C1 segment of cervical spinal cord (tissue), 14 donors: ENCODE measurements around the gene CAMK2G.

ENCODE experiments used
- DNase-seq, 14 donors: peaks; one replicate each; lab custom pipeline; 2025; lab: John Stamatoyannopoulos, UW

The CAMK2G gene

DNA sequence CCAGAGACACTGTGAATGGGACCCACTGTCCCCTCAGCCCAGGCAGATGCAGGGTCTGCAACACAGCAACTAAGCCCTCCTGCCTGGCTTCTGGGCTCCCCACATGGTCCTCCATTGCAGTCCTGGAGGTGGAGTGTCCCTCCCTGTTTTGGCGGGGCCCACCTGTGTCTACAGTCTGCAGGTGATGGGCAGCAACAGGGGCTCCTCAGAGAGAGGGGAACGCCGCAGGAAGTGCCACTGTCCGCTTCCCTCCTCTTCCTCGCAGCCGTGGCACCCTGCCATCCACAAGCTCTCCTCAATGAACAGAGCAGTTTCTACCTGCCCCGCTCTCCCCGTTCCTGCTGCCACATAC, 9.3 kb downstream of the CAMK2G start:
- no peak for DNase-seq

GRCh38 chr10:73864229-73864628, 10.1 kb downstream of the CAMK2G start:
- no peak for DNase-seq

- DNase-seq: no peak
Observed at GRCh38 chr10:73863039-73863817, 11.1 kb downstream of the CAMK2G start.

GRCh38 chr10:73862011-73862410, 12.3 kb downstream of the CAMK2G start:
- DNase-seq: no peak

DNA sequence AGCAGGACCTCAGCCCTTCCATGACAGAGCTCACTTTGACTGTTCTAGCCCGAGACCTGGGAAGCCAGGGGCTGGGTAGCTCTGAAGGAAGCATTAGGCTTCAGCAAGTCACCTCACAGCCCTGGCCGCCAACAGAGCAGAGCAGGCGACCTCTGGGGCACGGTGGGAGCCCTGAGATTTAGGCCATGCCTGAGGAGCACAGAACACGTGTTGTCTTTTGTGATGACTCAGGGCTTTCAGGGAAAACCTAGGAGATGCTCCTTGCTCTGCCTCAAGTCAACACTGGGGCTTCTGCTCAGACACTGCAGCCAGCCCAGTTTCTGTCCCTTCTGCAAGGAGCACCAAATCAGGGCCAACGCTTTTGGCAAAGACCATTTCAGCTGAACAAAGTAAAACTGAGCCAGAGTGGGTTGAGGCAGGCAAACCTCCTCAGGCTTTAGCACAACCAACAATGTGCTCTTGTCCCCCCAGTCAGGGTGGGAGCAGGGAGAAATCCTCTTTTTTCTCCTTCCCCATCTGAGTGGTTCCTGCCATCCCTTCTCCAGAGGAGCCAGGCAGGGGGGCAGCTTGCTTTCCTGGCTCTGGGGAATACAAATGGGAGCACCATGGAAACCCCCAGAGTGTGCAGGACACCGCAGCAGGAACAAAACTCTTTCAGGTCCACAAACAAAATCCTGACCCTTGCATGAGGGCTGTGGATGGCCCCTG, 14.4 kb downstream of the CAMK2G start:
- DNase-seq: peak in 9 of 14 donors; percentile 26 to 90 (median 67)

DNA sequence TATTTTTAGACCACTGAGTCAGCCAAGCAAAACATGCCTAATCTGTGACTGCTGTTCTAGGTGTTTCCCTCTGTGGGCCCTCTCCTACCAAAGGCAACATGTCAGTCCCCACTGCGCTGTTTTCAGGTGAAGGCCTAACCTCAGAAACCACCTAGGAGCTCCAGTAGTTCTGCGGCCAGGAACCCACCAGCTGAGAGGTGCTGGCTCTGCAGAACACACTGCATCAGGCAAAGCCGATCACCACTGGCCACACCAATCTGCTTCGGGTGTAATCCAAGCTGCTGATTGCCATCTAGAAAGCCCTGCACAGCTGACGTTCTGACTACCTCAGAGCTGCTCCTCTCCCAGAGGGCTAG, 14.9 kb downstream of the CAMK2G start:
- no peak for DNase-seq

DNA sequence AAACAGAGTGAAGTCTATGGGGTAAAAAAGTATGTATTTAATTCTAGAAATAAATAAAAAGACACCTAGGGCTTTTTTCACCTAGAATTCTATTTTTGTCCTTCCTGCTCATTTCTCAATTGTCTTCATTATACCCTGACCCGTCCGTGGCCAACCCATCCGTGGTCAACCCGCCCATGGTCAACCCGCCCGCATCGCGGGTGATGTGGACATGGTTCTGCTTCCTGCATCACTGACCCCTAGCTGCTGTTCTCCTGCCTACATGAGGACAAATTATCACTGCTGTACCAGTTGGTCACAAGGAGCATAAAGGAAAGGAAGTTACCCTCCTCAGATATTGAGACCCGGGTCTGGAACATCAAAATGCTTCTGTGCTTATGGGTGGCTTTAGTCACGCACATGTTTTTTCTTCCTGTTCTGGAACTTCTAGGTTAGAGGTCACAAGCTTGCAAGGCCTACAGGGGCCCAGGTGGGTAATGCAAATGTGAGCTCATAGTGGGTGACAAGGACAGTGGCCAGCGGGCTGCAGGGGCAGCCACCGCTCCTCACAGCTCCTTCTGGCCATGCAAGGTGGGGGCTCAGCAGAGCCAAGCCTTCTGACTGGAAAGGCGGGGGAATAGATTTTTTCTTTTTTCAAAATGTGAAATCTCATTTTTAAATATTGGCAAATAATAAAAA, 15.5 kb downstream of the CAMK2G start:
- DNase-seq: no peak

GRCh38 chr10:73858013-73858708, 16.2 kb downstream of the CAMK2G start:
- DNase-seq: peak in 2 of 14 donors; percentile 35 to 54

- no peak for DNase-seq
Observed at GRCh38 chr10:73857446-73857845, 16.9 kb downstream of the CAMK2G start.

DNA sequence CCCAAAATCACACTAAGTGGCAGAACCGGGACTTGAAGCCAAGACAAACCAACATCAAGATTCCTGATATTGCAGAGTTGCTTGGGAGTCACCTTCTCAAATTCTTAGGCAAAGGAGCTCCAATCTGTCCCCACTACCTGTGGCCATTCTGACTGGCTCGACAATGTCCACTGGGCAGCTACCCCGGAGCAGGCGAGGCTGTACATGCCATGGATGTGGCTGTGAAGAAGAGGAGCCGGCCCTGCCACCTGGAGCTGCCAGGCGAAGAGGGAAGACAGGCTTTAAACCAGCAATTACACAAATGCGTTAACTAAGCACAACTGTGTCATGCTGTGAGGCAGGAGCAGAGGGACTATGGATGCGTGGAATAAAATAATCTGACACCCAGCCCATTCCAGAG, 18.1 kb downstream of the CAMK2G start:
- DNase-seq: no peak

- no peak for DNase-seq
Observed at GRCh38 chr10:73855413-73855812, 18.9 kb downstream of the CAMK2G start.

- DNase-seq: no peak
Observed at GRCh38 chr10:73854310-73854709, 20.0 kb downstream of the CAMK2G start.

- DNase-seq: no peak
Observed at GRCh38 chr10:73853196-73853595, 21.2 kb downstream of the CAMK2G start.

GRCh38 chr10:73850863-73851461, 23.4 kb downstream of the CAMK2G start:
- no peak for DNase-seq

DNA sequence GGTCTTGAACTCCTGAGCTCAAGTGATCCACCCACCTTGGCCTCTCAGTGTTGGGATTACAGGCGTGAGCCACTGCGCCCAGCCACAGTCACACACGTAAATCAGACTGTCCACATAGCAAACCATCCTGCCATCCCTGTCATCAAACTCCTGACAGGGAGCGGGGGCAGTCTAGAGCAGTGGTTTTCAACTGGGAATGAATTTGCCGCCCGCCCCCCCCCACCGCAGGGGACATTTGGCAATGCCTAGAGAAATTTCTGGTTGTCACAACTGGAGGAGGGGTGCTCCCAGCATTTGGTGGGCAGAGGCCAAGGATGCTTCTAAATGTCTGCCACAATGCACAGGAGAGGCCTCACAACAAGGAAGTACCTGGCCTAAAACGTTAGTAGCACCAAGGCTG, 24.1 kb downstream of the CAMK2G start:
- no peak for DNase-seq

DNA sequence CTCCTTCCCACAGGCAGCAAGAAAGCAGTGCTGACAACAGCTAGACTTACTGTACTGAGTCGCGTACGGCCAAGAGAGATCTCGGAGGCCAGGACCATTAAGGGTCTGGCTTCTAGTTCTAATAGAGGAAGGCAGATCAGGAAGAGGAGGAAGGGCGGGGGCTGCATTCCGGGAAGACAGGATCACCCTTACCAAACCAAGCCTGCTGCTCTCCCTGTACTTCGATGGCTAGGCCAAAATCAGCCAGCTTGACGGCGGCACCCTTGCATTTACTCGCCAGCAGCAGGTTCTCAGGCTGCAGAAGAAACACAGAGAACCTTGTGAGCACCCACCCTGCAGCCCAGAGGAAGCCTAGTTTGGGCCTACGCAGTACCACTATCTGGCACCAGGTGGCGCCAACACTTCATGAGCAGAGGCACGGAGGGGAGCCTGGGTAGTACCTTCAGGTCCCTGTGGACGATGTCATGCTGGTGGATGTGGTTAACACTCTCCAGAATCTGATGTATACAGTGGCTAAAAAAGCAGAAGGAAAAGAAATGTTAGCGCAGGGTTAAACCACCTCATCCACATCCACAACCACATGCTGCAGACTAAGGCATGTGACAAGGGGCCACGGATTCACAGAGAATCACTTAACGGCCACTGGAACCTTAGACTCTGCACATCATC, 25.4 kb downstream of the CAMK2G start:
- peak in 12 of 14 donors; percentile 23 to 77 (median 58) for DNase-seq

DNA sequence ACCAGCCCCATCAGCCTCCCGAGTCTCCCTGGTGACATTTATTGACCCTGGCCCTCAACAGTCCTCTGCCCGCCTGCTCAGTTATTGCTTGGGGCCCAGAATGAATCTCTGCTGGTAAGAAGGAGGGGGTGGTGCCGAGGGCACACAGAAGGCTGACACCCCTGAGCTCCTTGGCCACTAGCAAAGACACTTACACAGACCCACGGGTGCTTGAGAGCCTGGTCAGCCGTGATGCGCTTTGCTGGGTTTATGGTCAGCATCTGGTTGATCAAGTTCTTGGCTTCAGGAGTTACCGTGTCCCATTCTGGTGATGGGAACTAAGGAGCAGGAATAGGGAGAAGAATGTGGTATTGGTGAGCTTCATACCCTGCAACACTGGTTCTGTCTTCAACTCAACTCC, 27.3 kb downstream of the CAMK2G start:
- DNase-seq: no peak

DNA sequence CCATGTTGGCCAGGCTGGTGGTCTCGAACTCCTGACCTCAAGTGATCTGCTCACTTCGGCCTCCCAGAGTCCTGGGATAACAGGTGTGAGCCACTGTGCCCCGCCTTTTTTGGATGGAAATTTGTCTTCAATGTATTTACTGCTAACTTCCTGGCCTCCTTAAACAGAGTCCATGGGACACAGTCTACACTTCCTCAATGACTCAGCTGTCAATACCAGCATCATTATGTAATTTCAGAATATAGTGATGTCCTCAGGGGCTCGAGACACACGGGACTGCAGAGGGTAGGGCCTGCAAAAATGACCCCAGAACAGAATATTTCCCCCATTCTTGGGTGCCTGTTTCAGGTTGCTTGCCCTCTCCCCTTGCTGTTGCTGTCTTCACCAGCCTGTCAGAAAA, 31.1 kb downstream of the CAMK2G start:
- DNase-seq: no peak

DNA sequence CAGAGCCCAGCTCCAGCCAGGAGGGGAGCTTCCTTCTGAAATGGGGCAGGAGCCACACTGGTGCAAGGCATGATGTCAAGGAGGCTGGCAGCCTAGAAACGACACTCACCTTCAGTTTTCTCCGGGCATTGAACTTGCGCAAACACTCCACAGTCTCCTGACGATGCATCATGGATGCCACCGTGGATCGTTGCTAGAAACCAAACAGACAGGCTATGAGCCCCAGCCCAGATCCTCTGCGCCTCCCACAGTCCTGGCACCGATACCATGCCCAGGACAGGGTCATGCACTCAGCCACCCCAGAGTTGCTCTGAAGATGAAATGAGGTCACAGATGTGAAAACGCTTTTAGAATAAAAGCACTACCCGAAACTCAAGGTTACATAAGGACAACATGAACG, 32.0 kb downstream of the CAMK2G start:
- DNase-seq: no peak

GRCh38 chr10:73841526-73842285, 32.6 kb downstream of the CAMK2G start:
- no peak for DNase-seq
